GM12873 (cell line): Measurements from ENCODE around the gene MUC13.

Source experiments
- CTCF ChIP-seq: IDR thresholded peaks from 2 replicates; pipeline ENCODE4 v1.5.1; 2012; ENCODE audit warnings: low read depth, mild to moderate bottlenecking, moderate library complexity, low read length, control low read depth; ENCODE audit not compliant: insufficient read depth; ENCODE audit errors: missing control alignments

Gene MUC13

GRCh38 chr3:124928333-124929202 is 6.0 kb downstream of the MUC13 start:
- TF ChIP-seq CTCF: peak; percentile 76

DNA sequence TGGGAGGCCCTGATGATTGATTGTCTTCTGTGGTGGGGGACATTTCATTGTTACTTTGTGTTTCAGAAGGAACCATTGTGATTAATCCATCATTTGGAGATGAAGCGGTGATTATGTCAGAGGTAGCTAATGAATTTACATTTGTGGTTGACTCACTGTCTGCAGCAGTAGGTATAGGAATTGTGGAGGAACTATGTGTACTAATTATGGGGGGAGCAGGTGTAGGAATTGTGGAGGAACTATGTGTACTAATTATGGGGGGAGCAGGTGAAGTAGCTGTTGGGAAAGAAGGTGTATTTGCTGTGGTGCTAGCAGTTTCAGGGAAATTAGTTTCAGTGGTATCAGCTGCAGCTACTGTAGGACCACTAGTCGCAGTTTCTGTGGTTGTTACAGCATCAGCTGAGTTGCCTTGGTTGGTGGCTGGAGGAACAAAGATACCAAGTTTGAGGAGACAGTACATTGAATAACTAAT is 6.9 kb downstream of the MUC13 start:
- no peak for TF ChIP-seq CTCF

DNA sequence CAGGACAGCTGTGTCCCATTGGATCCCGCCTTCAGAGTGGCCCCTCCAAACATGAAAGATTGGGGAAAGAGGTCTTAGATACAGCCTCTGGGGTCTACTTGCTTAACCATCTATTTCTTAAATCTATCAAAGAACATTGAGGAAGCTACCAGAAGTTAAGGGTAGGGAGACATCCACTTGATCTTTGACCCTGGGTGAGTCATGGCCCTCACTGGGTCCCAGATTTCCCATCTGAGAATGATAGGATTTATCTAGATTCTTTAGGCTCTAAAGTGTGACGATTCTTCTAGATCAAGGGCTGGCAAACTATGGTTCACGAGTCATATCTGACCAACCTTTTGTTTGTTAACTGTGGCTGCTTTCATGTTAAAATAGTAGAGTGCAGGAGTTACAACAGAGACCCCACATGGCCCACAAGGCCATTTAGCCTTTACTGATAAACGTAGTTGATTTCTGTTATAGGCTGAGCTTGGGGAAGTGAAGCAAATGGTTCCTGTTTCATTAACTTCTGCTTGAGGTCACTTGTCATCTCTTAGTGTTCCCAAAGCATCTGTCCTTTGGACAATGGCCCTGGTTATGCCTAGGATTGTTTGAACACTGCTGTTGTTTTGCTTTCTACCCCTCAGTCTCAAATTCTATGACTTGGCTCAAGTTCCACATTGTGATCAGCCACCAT is 8.0 kb downstream of the MUC13 start:
- TF ChIP-seq CTCF: no peak

DNA sequence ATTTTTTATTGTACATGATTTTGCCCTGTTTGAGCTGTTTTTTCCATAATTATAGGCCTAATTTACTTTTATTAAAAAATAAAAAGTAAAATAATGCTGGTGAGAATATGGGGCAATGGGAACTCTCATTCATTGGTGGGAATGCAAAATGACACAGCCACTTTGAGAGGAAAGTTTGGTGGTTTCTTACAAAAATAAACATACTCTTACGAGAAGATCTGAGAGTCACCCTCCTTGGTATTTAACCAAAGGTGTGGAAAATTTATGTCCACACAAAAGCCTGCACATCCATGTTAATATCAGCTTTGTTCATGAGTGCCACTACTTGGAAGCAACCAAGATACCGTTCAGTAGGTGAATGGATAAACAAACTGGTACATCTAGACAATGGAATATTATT is 9.8 kb downstream of the MUC13 start:
- TF ChIP-seq CTCF: no peak

- TF ChIP-seq CTCF: peak; percentile 20
Measured at GRCh38 chr3:124923833-124924232, 10.7 kb downstream of the MUC13 start.

DNA sequence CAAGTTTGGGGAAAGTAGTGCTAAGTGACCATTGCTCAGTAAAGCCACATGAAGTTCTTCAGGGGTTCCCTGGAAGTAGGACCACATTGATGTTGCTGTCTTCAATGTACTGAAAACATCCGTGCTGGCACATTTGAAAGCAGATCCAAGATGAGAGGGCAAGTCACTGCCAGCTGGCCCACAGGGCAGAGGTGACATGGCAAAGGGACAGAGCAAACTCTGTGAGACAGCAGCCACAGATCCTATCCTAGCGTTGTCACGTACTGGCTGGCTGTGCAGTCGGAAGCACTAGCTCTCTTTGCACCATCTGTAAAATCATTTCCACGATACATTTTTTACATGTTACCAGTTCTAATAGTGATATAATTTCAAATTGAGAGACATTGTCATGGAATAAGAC is 13.8 kb downstream of the MUC13 start:
- no peak for TF ChIP-seq CTCF

- TF ChIP-seq CTCF: no peak
Measured at GRCh38 chr3:124919756-124920155, 14.8 kb downstream of the MUC13 start.
